Epithelial cell of esophagus (primary cell): ENCODE results near the gene MPP3.

Source experiments
- DNase-seq: peaks from one replicate; pipeline ENCODE4 v3.0.0; 2010; ENCODE audit warnings: low read depth
- H3K4me3 ChIP-seq: 2 replicates; pipeline ENCODE4 v1.5.1; 2011; ENCODE audit warnings: mild to moderate bottlenecking, low read length, control low read depth
- TF ChIP-seq, protein P1 (sequence below): IDR thresholded peaks from 2 replicates; pipeline ENCODE4 v1.5.1; 2011; ENCODE audit warnings: low read depth, mild to moderate bottlenecking, low read length, control low read depth, inconsistent platforms; ENCODE audit not compliant: insufficient read depth; ENCODE audit errors: missing control alignments

Gene MPP3

GRCh38 chr17:43755389-43755875, 77.5 kb downstream of the MPP3 start:
- peak; percentile 43 for DNase-seq
- TF ChIP-seq, protein P1, sequence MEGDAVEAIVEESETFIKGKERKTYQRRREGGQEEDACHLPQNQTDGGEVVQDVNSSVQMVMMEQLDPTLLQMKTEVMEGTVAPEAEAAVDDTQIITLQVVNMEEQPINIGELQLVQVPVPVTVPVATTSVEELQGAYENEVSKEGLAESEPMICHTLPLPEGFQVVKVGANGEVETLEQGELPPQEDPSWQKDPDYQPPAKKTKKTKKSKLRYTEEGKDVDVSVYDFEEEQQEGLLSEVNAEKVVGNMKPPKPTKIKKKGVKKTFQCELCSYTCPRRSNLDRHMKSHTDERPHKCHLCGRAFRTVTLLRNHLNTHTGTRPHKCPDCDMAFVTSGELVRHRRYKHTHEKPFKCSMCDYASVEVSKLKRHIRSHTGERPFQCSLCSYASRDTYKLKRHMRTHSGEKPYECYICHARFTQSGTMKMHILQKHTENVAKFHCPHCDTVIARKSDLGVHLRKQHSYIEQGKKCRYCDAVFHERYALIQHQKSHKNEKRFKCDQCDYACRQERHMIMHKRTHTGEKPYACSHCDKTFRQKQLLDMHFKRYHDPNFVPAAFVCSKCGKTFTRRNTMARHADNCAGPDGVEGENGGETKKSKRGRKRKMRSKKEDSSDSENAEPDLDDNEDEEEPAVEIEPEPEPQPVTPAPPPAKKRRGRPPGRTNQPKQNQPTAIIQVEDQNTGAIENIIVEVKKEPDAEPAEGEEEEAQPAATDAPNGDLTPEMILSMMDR = no peak
- no peak overlapping the region for H3K4me3 ChIP-seq

GRCh38 chr17:43754947-43755346, 78.0 kb downstream of the MPP3 start:
- DNase-seq = no peak
- H3K4me3 ChIP-seq = no peak overlapping the region
- TF ChIP-seq, protein P1 = no peak

GRCh38 chr17:43753493-43754129, 79.3 kb downstream of the MPP3 start:
- peak; percentile 35 for DNase-seq
- TF ChIP-seq, protein P1 = no peak
- no peak overlapping the region for H3K4me3 ChIP-seq
